Fibroblast of lung (primary cell): ENCODE results near the gene DR1.

ENCODE experiments used
- CTCF ChIP-seq, 2 donors: IDR thresholded peaks in 1 of 2; conservative IDR thresholded peaks in 1 of 2; 1 replicate in 1 of 2; 2 replicates in 1 of 2; pipeline ENCODE4 v1.5.1; 2011 to 2012; ENCODE audit warnings: low read length in 2 of 2, control low read depth in 1 of 2, inconsistent platforms in 1 of 2, low read depth in 1 of 2, mild to moderate bottlenecking in 1 of 2
- EZH2 ChIP-seq: IDR thresholded peaks from 2 replicates; pipeline ENCODE4 v1.5.1; 2012; ENCODE audit warnings: low read length, control low read depth, mild to moderate bottlenecking; ENCODE audit errors: missing control alignments

GRCh38 chr1:93411000-93411399, 65.3 kb downstream of the DR1 start:
- TF ChIP-seq CTCF (conservative IDR thresholded peaks at IDR 0.05 in 1 of 2, IDR thresholded peaks at IDR 0.05 in 1 of 2; ENCODE audit: low read depth in 1 of 2, low read length in 2 of 2), result no peak
- no peak for TF ChIP-seq EZH2
